Stimulated activated effector memory CD8-positive, alpha-beta T cell treated with anti-CD3 and anti-CD28 coated beads, Interleukin-12 subunit alpha, Interleukin-12 subunit beta, amount 100 ng/mL, for 72 hours (primary cell): ENCODE data around the gene URM1.

Experiments used
- ATAC-seq: fragments of 150-1000 bp; cut with Tn5 transposase; 2 replicates; pipeline ENCODE4 v1.10.0; 2021
- DNase-seq, 2 donors: peaks; one replicate each; pipeline ENCODE4 v3.0.0; 2021 to 2022; ENCODE audit warnings: low spot score in 2 of 2
- H3K27ac Mint-ChIP-seq: one replicate; pipeline ENCODE4 v1.8.0; 2022; ENCODE audit warnings: mild to moderate bottlenecking, mixed read lengths
- H3K36me3 Mint-ChIP-seq: one replicate; pipeline ENCODE4 v1.8.0; 2022; ENCODE audit warnings: mild to moderate bottlenecking, mixed read lengths
- H3K4me1 Mint-ChIP-seq: one replicate; pipeline ENCODE4 v1.8.0; 2022; ENCODE audit warnings: mixed read lengths
- H3K4me3 Mint-ChIP-seq: one replicate; pipeline ENCODE4 v1.8.0; 2022; ENCODE audit warnings: mild to moderate bottlenecking, mixed read lengths
- H3K9me3 Mint-ChIP-seq: one replicate; pipeline ENCODE4 v1.8.0; 2022; ENCODE audit warnings: mixed read lengths

Gene URM1

DNA sequence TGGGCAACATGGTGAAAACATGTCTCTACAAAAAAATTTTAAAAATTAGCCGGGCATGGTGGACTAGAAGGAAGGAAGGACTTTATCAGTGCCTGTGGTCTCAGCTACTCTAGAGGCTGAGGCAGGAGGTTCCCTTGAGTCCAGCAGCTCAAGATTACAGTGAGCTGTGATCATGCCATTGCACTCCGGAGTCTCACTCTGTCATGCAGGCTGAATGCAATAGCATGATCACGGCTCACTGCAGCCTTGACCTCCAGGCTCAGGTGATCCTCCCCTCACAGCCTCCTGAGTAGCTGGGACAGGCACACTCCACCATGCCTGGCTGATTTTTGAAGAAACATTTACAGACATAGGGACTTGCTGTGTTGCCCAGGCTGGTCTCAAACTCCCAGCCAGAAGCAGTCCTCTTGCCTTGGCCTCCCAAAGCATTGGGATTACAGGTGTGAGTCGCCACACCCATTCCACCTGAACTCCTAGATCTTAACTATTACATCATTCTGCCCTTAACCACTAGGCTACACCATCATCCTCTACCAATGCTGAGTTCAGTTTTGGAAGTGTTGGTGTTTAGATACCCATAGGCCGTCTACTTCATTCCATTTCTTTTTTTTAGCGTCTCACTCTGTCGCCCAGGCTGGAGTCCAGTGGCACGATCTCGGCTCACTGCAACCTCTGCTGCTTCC is 2.0 kb upstream of the URM1 start:
- no peak for ATAC-seq
- no peak for DNase-seq
- Mint-ChIP-seq H3K27ac (no peak overlapping the region), H3K4me1 (peaks cover 32% of the 10 kb centered on the region), H3K36me3 (peaks cover 26% of the 10 kb centered on the region), H3K4me3 (no peak overlapping the region), H3K9me3 (no peaks in the 10 kb centered on the region)

DNA sequence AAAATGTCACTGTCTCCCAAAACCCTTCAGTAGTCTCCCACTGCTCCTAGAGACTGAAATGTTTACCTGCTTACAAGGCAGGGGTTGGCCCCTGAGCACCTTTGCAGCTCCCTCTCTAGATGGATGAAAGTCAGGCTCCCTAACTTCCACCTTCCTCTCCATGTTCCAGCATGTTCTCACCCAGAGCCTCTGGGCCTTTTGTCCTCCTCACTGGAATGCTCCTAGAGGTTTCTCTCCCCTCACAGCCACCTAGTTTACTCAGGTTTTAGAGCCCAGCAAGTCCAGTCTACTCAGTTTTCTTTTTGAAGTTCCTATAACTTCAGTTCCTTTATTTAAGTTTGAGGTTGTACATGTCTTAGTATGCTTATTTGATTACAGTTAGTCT is 815 bp upstream of the URM1 start:
- ATAC-seq: no peak
- peak overlapping the region; percentile 93 for H3K4me3 Mint-ChIP-seq
- peak overlapping the region; percentile 97 for H3K27ac Mint-ChIP-seq
- peaks cover 32% of the 10 kb centered on the region for H3K4me1 Mint-ChIP-seq
- DNase-seq: no peak
- H3K36me3 Mint-ChIP-seq: peaks cover 32% of the 10 kb centered on the region
- H3K9me3 Mint-ChIP-seq: no peaks in the 10 kb centered on the region

DNA sequence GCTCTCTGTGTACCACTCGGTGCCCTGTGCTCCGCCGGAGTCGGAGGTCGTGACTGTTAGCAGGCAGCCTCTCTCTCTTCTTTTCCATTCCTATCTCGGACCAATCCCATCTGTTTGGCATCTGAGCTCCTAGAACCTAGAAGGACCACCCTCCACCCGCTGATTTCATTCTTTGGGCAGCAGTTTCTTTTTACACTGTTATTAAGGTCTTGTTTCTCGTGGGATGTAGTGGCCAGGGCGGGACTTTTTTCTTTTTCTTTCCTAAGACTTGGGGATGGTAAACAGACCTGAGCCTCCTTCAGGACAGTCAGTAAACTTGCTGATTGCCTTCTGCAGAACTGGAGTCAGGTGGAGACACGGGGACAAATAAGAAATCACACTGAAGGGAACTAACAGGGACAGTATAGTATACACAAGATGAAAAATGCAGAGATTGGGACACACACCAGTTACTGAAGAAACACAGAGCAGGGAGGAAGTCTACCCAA is 500 bp downstream of the URM1 start:
- Mint-ChIP-seq H3K4me1 (peaks cover 32% of the 10 kb centered on the region), H3K36me3 (peaks cover 41% of the 10 kb centered on the region), H3K9me3 (no peaks in the 10 kb centered on the region), H3K4me3 (peak overlapping the region; percentile 93), H3K27ac (peak overlapping the region; percentile 97)
- ATAC-seq (no peak), DNase-seq (no peak)

DNA sequence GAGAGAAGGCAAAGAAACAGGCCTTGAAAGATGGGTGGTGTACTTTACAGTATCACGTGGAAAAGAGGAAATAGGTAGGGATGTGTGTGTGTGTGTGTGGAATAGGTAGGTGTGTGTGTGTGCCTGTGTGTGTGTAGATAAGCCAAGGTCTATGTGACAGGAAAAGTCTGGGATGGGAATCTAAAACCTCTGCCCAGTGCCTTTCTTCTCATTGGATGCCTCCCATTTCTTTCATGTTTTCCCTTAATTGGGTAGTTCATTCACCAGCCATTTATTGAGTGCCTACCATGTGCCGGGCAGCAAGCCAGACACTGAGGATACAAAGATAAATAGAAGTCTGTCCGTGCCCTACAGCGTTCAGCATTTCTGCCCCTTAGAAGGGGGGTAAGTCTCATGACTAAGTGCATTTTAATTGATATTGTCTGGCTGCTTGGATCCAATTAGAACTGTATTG is 1.0 kb downstream of the URM1 start:
- peak overlapping the region; percentile 97 for H3K27ac Mint-ChIP-seq
- H3K36me3 Mint-ChIP-seq: peaks cover 47% of the 10 kb centered on the region
- peak overlapping the region; percentile 93 for H3K4me3 Mint-ChIP-seq
- no peak for DNase-seq
- H3K4me1 Mint-ChIP-seq: peaks cover 32% of the 10 kb centered on the region
- ATAC-seq: no peak
- no peaks in the 10 kb centered on the region for H3K9me3 Mint-ChIP-seq

DNA sequence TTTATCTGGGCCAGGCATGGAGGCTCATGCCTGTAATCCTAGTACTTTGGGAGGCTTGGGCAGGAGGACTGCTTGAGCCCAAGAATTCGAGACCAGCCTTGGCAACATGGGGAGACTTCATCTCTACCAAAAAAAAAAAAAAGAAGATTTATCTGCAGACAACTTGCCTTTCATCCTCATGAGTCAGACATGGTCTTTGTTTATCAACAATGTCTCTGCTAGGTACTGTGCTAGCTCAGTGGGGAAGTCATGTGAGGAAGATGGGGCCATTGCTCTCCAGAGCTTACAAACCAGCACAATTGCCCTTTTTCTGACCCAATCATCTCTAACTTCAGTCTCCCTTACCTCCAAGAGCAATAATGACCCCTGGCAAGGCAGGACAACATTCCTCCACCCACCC is 1.6 kb downstream of the URM1 start:
- DNase-seq: no peak
- H3K4me3 Mint-ChIP-seq: peak overlapping the region; percentile 93
- ATAC-seq: no peak
- no peaks in the 10 kb centered on the region for H3K9me3 Mint-ChIP-seq
- H3K36me3 Mint-ChIP-seq: peaks cover 50% of the 10 kb centered on the region
- peak overlapping the region; percentile 24 for H3K27ac Mint-ChIP-seq
- peaks cover 32% of the 10 kb centered on the region for H3K4me1 Mint-ChIP-seq

DNA sequence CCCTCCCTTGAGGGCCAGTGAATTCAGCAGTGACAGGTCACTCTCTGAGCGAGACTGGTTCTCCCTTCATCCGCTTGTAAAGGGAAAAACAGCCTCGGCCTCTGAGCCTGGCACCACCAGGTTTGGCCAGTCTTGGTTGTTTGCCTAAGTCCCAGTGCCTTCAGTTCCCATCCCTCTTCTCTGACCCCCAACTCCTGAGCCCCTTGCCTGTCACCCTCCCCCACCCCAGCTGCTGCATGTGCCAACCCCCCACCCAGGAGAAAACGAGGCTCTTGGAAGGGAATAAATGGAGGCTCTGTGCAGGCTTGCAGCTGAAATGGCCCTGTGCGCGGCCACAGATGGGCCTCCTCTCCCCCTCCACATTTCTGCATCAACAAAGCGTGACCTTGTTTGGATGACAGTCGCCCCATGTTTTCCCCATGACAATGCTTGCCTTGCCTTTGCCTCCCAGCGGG is 3.1 kb downstream of the URM1 start:
- H3K36me3 Mint-ChIP-seq: peaks cover 64% of the 10 kb centered on the region
- DNase-seq: no peak
- H3K9me3 Mint-ChIP-seq: no peaks in the 10 kb centered on the region
- no peak overlapping the region for H3K4me3 Mint-ChIP-seq
- H3K4me1 Mint-ChIP-seq: peaks cover 32% of the 10 kb centered on the region
- H3K27ac Mint-ChIP-seq: no peak overlapping the region
- no peak for ATAC-seq

DNA sequence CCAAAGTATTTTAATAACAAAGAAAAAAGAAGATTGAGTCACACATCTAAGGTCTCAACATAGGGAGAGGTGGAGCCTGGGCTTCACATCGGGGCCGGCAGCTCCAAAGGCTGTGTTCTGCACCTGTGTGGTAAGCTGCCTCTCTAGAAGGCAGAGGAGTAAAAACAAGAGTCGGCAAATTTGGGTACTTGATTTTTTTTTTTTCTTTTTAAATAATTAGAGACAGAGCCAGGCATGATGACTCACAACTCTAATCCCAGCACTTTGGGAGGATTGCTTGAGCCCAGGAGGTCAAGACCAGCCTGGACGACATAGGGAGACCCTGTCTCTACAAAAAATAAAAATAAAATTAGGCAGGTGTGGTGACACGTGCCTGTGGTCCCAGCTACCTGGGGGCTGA is 4.7 kb downstream of the URM1 start:
- peaks cover 23% of the 10 kb centered on the region for H3K4me1 Mint-ChIP-seq
- no peak overlapping the region for H3K4me3 Mint-ChIP-seq
- H3K9me3 Mint-ChIP-seq: no peaks in the 10 kb centered on the region
- no peak for DNase-seq
- peaks cover 72% of the 10 kb centered on the region for H3K36me3 Mint-ChIP-seq
- peak overlapping the region; percentile 50 for H3K27ac Mint-ChIP-seq
- no peak for ATAC-seq

DNA sequence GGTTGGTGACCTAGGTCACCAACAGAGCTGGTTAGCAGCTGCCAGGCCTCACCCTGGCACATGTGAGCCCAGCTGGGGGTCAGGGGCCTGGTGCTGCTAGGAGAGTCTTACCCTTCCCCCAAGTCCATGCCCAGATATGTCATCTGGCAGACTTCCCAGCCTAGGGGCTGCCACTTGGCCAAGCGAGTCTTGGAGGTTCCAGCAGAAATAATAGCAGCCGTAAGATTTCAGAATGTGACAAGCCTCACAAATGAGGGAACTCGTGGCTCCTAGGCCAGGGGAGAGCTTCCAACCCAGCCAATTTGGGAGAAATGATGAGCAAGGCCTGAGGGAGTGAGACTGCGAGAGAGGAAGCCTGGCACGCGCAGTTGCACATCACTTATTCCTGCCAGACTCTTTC is 11.1 kb downstream of the URM1 start:
- Mint-ChIP-seq H3K4me3 (no peak overlapping the region), H3K4me1 (no peaks in the 10 kb centered on the region), H3K9me3 (no peaks in the 10 kb centered on the region), H3K27ac (no peak overlapping the region), H3K36me3 (peaks cover 63% of the 10 kb centered on the region)
- DNase-seq: no peak
- no peak for ATAC-seq

DNA sequence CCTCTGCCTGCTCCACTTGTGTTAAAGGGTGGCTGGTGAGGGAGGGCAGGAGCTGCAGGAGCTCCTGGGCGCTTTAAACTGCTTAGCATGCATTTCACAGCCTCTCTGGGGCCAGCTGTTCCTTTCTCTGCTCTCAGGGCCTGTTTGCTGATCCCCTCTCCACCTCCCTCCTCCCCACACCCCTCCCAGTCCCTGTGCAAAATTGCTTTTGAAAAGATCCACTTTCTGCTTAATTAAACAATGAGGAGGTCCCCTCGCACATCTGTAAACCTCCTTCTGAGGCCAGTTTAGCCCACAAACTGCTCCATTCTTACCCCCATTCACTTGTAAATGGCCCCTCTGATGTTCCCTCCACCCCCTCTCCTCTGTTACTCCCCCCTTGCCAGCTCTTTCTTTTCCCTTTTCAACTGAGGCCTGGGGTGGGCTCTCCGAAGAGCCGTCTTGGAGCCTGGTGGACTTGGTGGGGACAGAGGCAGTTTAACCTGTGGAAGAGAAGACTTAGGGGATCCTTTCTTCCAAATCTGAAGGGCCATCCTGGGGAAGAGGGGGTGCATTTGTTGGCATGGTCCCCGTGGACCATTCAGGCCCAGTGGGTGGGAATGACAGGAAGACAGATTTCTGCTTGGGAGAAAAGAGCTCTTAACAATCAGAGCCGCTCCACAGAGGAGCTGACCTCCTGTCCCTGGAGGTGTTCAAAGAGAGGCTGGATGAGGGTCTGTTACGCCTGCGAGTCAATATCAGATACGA is 12.0 kb downstream of the URM1 start:
- Mint-ChIP-seq H3K4me1 (no peaks in the 10 kb centered on the region), H3K36me3 (peaks cover 64% of the 10 kb centered on the region), H3K4me3 (no peak overlapping the region), H3K27ac (no peak overlapping the region), H3K9me3 (no peaks in the 10 kb centered on the region)
- no peak for ATAC-seq
- DNase-seq: no peak

DNA sequence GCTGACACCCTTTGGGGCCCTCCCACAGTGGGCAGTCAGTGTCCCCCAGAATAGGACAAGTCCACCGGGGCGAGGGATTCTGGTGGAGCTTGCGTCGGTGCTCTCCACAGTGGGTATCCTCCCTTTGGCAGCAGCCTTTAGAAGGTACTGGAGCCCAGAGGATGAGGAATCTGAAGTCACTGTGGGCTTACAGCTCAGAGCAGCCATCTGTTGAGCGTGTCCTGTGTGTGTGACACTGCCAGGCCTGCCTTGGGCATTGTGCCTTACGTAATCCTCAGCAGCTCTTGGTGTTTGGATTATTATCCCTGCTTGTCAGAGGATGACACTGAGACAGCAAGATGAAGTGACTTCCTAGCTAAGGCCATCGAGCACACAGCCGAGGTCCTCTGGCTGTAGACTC is 12.6 kb downstream of the URM1 start:
- Mint-ChIP-seq H3K4me3 (no peak overlapping the region), H3K27ac (no peak overlapping the region), H3K4me1 (no peaks in the 10 kb centered on the region), H3K9me3 (no peaks in the 10 kb centered on the region), H3K36me3 (peaks cover 61% of the 10 kb centered on the region)
- no peak for DNase-seq
- ATAC-seq: no peak

DNA sequence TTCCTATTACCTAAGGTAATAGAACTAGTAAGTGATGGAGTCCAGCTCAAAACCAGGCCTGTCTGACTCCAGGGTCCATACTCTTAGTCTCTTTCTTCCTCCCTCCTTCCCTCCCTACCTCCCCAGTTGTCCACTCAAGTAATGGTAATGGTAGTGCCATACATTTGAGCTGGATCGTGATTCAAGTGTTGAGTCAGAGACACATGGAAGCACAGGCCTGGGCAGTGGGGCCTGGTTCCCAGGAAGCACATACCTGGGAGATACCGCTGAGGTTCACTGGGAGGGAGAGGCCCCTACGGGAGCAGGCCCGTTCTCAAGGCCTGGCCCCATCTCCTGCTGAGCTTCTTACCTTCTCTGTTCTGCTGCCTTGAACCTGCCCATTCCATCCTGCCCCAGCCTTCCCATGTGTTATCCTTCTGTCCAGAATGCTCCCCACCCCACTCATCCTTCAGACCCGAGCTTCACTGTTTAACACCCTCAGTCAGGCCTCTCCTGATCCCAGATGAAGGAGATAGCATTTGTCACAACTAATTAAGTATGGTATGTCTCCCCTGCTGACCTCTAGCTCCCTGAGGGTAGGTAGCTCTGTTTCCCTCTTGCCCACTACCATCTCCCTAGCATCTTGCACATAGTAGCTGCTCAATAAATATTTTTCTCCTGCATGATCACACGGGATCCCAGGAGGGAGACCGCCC is 13.8 kb downstream of the URM1 start:
- peak overlapping the region; percentile 17 for H3K27ac Mint-ChIP-seq
- peaks cover 56% of the 10 kb centered on the region for H3K36me3 Mint-ChIP-seq
- H3K9me3 Mint-ChIP-seq: no peaks in the 10 kb centered on the region
- DNase-seq: no peak
- no peak for ATAC-seq
- H3K4me3 Mint-ChIP-seq: no peak overlapping the region
- no peaks in the 10 kb centered on the region for H3K4me1 Mint-ChIP-seq

DNA sequence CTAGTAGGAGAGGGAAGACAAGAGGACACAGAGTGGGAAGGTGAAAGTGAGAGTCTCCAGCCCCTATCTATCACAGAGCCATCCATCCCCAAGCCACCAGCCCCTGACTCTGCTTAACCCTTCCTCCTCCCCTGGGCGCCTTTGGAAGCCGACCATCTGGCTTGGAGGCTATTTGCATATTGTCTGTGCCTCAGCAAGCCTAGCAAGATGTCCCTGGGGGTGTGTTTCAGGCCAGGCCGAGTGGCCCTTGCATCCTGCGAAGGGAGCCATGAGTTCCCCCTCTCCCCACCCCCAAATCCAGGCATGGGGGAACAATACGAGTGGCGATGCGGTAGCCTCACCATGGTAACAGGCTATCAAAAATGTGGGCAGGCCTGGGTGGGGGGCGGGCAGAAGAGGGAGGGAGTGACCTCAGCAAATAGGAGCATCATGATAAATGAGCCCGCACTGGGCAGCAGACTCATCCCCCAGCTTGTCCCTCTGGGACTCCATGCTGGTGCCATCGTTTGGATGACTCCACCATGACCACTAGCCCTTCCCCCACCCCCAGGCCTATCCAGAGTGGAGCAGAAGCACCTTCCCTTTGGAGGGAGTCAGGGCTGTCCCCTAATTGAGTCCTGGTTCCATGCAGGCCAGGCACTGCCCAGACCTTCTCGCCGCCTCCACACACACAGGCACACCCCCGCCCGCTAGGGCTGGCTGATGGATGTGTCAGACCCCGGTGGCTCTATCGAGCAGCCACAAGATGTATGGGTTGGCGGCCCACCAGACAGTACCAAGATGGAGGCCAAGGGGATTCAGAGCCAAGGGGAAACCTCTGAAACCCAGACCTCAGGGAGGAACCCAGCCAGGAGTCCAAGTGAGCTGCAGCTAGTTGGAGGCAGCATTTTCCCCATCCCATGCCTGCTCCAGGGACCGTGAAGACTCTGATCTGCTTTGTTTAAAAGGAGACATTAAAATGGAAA is 14.6 kb downstream of the URM1 start:
- peak overlapping the region; percentile 0 for H3K27ac Mint-ChIP-seq
- H3K4me3 Mint-ChIP-seq: no peak overlapping the region
- H3K9me3 Mint-ChIP-seq: no peaks in the 10 kb centered on the region
- H3K36me3 Mint-ChIP-seq: peaks cover 50% of the 10 kb centered on the region
- DNase-seq (no peak), ATAC-seq (no peak)
- H3K4me1 Mint-ChIP-seq: no peaks in the 10 kb centered on the region

DNA sequence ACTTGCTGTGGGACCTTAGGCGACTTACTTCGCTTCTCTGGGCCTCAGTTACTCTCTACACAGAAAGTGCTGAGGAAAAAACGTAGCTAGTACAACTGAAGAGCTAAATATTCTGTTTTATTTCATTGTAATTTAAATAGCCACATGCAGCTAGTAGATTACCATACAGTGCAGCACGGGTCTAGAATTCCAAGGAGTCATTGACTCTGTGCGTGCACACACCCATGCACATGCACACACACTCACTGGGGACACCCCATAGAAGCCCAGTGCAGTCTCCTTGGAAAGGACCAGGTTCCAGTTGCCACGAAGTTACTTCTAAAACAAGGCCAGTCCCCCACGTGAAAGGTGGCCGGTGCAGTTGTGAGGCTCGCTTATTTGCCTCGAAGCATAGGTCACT is 17.0 kb downstream of the URM1 start:
- H3K9me3 Mint-ChIP-seq: no peaks in the 10 kb centered on the region
- ATAC-seq (no peak), DNase-seq (no peak)
- H3K4me1 Mint-ChIP-seq: no peaks in the 10 kb centered on the region
- peaks cover 53% of the 10 kb centered on the region for H3K36me3 Mint-ChIP-seq
- no peak overlapping the region for H3K27ac Mint-ChIP-seq
- H3K4me3 Mint-ChIP-seq: no peak overlapping the region

DNA sequence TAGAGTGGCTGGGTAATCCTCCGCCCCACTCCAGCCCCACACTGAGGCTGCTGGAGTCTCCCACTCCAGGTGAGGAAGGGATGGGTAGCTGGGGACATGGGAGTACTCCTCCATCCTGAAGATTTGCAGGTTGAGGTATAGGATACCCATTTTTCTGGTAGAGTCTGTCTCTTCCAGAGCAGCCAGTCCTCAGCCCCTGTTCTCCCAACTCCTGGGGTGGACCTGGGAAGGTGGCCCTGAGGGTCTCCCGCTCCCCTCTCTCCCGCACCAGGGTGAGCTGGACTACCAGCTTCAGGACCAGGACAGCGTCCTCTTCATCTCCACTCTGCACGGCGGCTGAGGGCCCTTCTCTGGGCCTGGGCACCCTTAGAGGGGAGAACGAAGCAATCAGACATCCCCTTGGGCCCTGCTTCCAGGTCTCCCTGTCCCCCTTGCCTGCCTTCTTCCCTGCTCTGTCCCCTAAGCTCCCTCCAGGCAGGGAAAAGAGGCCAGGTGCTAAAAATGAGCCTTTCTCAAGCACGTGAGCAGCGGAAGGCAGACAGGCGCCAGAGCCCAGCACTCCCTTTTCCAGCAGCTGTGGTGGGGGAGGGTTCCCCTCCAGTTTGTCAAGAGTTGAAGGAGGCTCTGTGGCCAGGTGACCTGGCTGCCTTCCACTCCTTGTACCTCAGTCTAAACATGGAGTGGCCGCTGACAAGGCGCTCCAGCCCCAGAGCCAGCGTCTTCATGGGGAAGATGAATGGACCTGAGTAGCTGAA is 18.4 kb downstream of the URM1 start:
- no peak overlapping the region for H3K27ac Mint-ChIP-seq
- no peaks in the 10 kb centered on the region for H3K9me3 Mint-ChIP-seq
- DNase-seq (no peak), ATAC-seq (no peak)
- peaks cover 59% of the 10 kb centered on the region for H3K36me3 Mint-ChIP-seq
- H3K4me1 Mint-ChIP-seq: peaks cover 5% of the 10 kb centered on the region
- H3K4me3 Mint-ChIP-seq: no peak overlapping the region
